ENCODE data around the gene FOXRED1.
"Not testable (repeated sequence)": the region's sequence is repeated elsewhere in the genome, so short reads cannot be mapped to it uniquely, and the experiment has no call there.

Gene FOXRED1

GRCh38 chr11:126233391-126233790, 35.6 kb upstream of the FOXRED1 start:
- no peak for TF ChIP-seq CTCF (IDR thresholded peaks at IDR 0.05)
- Histone ChIP-seq H3K79me2 (no peaks in the 10 kb centered on the region), H3K4me1 (no peaks in the 10 kb centered on the region), H3K9ac (no peak overlapping the region), H2AFZ (no peak overlapping the region), H3K4me2 (ENCODE audit: low read length) (no peak overlapping the region), H3K4me3 (ENCODE audit: low read depth, low read length) (no peak overlapping the region), H3K27ac (no peak overlapping the region), H3K27me3 (ENCODE audit: control insufficient read depth, insufficient read depth, low read length) (no peaks in the 10 kb centered on the region), H3K36me3 (ENCODE audit: control insufficient read depth, insufficient read depth, low read length) (no peaks in the 10 kb centered on the region), H3K9me3 (ENCODE audit: control insufficient read depth, low read length) (no peaks in the 10 kb centered on the region)

- H3K4me3 ChIP-seq (ENCODE audit: low read depth, low read length) = no peak overlapping the region
- no peak overlapping the region for H3K9ac ChIP-seq
- no peak overlapping the region for H2AFZ ChIP-seq
- H3K27me3 ChIP-seq (ENCODE audit: control insufficient read depth, insufficient read depth, low read length) = no peaks in the 10 kb centered on the region
- no peaks in the 10 kb centered on the region for H3K36me3 ChIP-seq (ENCODE audit: control insufficient read depth, insufficient read depth, low read length)
- no peaks in the 10 kb centered on the region for H3K9me3 ChIP-seq (ENCODE audit: control insufficient read depth, low read length)
- H3K4me1 ChIP-seq = no peaks in the 10 kb centered on the region
- no peaks in the 10 kb centered on the region for H3K79me2 ChIP-seq
- no peak for TF ChIP-seq CTCF (IDR thresholded peaks at IDR 0.05)
- no peak overlapping the region for H3K27ac ChIP-seq
- no peak overlapping the region for H3K4me2 ChIP-seq (ENCODE audit: low read length)
These were observed 22.3 kb upstream of the FOXRED1 start for GRCh38 chr11:126246636-126247035.

- Histone ChIP-seq H3K9me3 (ENCODE audit: control insufficient read depth, low read length) (no peaks in the 10 kb centered on the region), H3K4me2 (ENCODE audit: low read length) (no peak overlapping the region), H3K79me2 (no peaks in the 10 kb centered on the region), H3K36me3 (ENCODE audit: control insufficient read depth, insufficient read depth, low read length) (no peaks in the 10 kb centered on the region), H3K4me1 (no peaks in the 10 kb centered on the region), H3K27me3 (ENCODE audit: control insufficient read depth, insufficient read depth, low read length) (no peaks in the 10 kb centered on the region), H2AFZ (no peak overlapping the region), H3K9ac (no peak overlapping the region), H3K27ac (no peak overlapping the region), H3K4me3 (ENCODE audit: low read depth, low read length) (no peak overlapping the region)
- no peak for TF ChIP-seq CTCF (IDR thresholded peaks at IDR 0.05)
These were observed 15.7 kb upstream of the FOXRED1 start for GRCh38 chr11:126253265-126253664.

- Histone ChIP-seq H3K9ac (no peak overlapping the region), H3K27me3 (ENCODE audit: control insufficient read depth, insufficient read depth, low read length) (no peaks in the 10 kb centered on the region), H3K4me2 (ENCODE audit: low read length) (no peak overlapping the region), H3K9me3 (ENCODE audit: control insufficient read depth, low read length) (no peaks in the 10 kb centered on the region), H3K4me1 (no peaks in the 10 kb centered on the region), H3K36me3 (ENCODE audit: control insufficient read depth, insufficient read depth, low read length) (no peaks in the 10 kb centered on the region), H3K79me2 (no peaks in the 10 kb centered on the region), H3K4me3 (ENCODE audit: low read depth, low read length) (no peak overlapping the region), H2AFZ (no peak overlapping the region), H3K27ac (no peak overlapping the region)
- TF ChIP-seq CTCF (IDR thresholded peaks at IDR 0.05) = no peak
These were observed 14.1 kb upstream of the FOXRED1 start for GRCh38 chr11:126254819-126255218.

GRCh38 chr11:126255507-126255906, 13.4 kb upstream of the FOXRED1 start:
- not testable (repeated sequence) for H3K4me2 ChIP-seq (ENCODE audit: low read length); H3K9me3 ChIP-seq (ENCODE audit: control insufficient read depth, low read length); H2AFZ ChIP-seq; H3K27me3 ChIP-seq (ENCODE audit: control insufficient read depth, insufficient read depth, low read length); H3K9ac ChIP-seq; H3K36me3 ChIP-seq (ENCODE audit: control insufficient read depth, insufficient read depth, low read length); H3K27ac ChIP-seq; H3K79me2 ChIP-seq; H3K4me3 ChIP-seq (ENCODE audit: low read depth, low read length); H3K4me1 ChIP-seq
